GM21381 (cell line): ENCODE measurements around the gene PDZD4.

ENCODE experiments used
- ATAC-seq: cut with Tn5 transposase; IDR thresholded peaks from one replicate; pipeline ENCODE4 v1.9.1; 2021; ENCODE audit warnings: mild to moderate bottlenecking, moderate library complexity; ENCODE audit not compliant: unreplicated experiment

Gene PDZD4

DNA sequence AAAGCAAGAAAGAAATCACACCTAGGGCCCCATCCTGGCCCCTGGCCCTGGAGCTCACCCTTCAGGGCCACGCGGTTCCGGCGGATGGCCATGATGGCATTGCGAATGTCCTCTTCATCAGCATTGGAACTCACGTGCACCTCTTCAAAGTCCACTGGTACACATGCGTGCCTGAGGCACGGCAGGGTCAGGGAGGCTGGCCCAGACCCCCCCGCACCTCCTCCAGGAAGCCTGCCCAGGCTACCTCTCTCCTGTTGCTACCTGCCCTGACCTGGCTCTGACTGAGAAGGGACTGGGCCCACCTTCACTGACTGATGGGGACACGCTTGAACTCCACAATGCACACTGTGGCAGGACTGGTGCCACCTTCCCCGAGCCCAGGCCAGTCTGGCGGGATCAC is 40.7 kb downstream of the PDZD4 start:
- no peak for ATAC-seq

GRCh38 chrX:153786669-153787068 is 43.7 kb downstream of the PDZD4 start:
- no peak for ATAC-seq

DNA sequence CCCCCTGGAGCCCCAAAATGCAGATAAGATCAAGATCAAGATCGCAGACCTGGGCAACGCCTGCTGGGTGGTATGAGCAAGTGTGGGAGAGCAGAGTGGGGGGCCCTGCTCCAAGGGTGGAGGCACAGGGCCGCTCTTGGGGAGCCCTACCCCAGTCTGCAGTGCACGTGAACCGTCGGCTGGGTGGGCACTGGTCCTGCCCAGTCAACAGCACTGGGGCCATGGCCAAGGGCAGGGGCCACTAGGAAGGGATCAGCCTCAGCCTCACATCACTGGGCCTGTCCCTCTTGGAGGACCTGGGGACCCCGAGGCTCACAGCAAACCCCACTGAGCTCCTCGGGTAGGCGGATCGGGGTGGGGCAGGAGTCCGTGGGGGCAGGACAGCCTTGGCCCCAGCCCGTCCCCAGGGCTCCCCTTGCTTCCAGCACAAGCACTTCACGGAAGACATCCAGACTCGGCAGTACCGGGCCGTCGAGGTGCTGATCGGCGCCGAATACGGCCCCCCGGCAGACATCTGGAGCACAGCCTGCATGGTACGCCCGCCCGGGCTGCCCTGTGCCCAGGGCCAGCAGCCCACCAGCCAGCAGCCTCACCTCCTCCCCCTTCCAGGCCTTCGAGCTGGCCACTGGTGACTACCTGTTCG is 45.9 kb downstream of the PDZD4 start:
- no peak for ATAC-seq

GRCh38 chrX:153783378-153784013 is 46.8 kb downstream of the PDZD4 start:
- no peak for ATAC-seq

DNA sequence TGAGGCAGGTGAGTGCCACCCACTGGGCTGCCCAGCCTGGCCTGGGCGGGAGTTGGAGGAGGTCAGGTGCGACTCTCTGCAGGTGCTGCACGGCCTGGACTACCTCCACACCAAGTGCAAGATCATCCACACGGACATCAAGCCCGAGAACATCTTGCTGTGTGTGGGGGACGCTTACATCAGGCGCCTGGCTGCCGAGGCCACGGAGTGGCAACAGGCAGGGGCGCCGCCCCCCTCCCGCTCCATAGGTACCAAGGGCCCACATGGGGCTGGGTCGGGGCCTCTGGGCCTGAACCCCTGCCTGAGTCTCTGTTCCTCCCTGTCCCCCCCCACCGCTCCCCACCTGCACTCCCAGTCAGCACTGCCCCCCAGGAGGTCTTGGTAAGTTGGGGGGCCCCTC is 47.5 kb downstream of the PDZD4 start:
- no peak for ATAC-seq

- ATAC-seq, result no peak
Measured at GRCh38 chrX:153782313-153782712, 48.0 kb downstream of the PDZD4 start.

GRCh38 chrX:153781428-153782047 is 48.8 kb downstream of the PDZD4 start:
- ATAC-seq, result no peak

DNA sequence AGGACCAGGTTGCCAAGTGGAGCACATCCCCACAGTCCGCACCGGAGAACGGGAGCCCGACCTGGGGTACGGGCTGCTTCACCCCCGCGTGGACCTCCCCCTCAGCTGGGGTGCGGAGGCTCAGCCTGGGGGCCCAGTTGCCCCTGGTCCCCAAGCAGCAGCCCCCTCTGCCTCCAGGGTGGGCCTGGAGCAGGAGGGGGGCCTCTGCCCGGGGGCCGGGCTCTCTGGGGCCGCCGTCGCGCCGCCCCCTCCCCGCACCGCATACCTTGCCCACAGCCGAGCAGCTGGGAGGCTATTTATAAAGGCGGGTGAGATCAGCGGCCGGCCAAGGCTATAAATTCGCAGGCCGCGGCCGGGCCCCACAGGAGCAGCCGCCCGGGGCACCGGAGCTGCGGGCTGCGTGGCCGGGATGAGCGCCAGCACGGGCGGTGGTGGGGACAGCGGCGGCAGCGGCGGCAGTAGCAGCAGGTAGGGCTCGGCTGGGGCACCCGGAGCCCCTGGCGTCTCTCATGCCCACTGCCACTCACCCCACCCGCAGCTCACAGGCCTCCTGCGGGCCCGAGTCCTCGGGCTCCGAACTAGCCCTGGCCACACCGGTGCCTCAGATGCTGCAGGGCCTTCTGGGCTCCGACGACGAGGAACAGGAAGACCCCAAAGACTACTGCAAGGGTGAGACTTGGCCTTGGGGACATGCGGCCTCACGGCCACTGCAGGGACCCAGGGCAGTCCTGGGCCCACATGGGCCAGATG is 49.5 kb downstream of the PDZD4 start, which contains the start of gene SRPK3:
Gene SRPK3, plus strand, starts transcription at position 364 of the 750 bp plus-strand sequence. Its CDS starts 46 bp downstream, at position 410.
- ATAC-seq, result no peak

GRCh38 chrX:153779891-153780677 is 50.3 kb downstream of the PDZD4 start:
- no peak for ATAC-seq

DNA sequence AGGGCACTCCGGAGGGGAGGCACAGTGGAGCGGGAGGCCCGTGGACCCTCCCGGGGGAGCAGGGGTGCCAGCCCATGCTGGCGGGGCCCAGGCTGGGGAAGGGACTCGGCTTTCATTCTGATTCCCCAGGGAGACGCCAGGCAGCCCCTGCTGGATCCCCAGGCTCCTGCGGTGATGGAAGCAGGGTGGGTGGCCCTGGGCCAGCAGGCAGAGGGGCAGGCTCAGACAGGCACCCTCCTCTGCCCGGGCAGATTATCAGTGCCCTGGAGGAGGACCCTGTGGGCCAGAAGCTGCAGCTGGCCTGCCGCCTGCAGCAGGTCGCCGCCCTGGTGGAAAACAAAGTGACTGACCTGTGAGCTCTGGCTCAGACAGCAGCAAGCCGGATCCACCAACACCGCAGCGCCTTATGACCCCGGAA is 51.7 kb downstream of the PDZD4 start:
- ATAC-seq, result no peak

DNA sequence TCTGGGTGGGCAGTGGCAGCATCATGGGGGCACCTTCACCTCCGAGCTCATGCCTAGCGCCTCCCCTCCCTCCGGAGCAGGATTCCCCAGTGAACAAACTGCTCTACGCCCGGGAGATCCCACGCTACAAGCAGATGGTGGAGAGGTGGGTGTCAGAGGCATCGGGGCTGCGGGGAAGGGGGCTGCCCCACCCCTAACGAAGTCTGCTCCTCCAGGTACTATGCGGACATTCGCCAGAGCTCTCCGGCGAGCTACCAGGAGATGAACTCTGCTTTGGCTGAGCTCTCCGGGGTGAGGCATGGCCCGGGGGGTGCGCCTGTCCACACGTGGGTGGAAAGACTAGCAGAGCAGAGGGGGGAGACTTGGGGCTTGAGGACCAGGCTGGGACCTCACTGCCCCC is 52.2 kb downstream of the PDZD4 start:
- no peak for ATAC-seq

DNA sequence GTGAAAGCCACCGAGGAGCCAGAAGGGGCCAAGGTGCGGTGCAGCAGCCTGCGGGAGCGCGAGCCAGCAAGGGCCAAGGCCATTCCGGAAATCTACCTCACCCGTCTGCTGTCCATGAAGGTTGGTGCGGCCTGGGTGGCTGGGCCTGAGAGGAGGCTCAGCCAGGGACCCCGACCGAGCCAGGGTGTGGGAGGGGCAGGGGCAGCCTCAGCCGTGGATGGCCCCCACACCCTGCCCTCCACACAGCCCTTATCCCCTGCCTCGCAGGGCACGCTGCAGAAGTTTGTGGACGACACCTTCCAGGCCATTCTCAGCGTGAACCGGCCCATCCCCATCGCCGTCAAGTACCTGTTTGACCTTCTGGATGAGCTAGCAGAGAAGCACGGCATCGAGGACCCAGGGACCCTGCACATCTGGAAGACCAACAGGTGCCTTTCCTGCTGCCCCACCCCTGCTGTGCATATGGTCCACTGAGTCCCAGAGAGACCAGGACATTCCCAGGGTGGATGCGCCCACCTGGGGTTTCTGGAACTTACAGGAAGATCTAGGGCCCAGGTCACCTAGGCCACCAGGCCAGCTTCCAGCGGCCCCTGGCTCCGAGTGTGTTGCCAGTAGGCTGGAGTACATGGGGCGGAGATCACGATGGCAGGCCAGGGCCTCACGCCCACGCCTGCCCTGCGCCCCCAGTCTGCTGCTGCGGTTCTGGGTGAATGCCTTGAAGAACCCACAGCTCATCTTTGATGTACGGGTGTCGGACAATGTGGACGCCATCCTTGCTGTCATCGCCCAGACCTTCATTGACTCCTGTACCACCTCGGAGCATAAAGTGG is 52.9 kb downstream of the PDZD4 start:
- no peak for ATAC-seq

DNA sequence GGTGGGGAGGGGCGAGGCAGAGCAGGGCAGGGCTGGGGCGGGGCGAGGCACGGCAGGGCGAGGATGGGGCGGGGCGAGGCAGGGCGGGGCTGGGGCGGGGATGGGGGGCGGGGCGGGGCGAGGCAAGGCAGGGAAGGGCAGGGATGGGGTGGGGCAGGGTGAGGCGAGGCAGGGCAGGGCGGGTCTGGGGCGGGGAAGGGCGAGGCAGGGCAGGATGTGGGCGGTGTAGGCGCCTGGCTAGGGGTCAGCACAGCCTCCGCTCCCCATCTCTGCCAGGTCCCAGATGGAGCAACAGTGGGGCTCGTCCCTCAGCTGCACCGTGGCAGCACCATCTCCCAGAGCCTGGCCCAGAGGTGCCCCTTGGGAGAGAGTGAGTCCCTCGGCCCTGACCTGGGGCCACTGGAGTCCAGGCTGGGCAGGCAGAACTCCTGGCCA is 53.7 kb downstream of the PDZD4 start:
- ATAC-seq, result no peak

- ATAC-seq, result no peak
Measured at GRCh38 chrX:153776120-153776599, 54.2 kb downstream of the PDZD4 start.

GRCh38 chrX:153775293-153776119 is 54.8 kb downstream of the PDZD4 start:
- ATAC-seq, result no peak

- ATAC-seq, result no peak
Measured at GRCh38 chrX:153774576-153775292, 55.6 kb downstream of the PDZD4 start.

DNA sequence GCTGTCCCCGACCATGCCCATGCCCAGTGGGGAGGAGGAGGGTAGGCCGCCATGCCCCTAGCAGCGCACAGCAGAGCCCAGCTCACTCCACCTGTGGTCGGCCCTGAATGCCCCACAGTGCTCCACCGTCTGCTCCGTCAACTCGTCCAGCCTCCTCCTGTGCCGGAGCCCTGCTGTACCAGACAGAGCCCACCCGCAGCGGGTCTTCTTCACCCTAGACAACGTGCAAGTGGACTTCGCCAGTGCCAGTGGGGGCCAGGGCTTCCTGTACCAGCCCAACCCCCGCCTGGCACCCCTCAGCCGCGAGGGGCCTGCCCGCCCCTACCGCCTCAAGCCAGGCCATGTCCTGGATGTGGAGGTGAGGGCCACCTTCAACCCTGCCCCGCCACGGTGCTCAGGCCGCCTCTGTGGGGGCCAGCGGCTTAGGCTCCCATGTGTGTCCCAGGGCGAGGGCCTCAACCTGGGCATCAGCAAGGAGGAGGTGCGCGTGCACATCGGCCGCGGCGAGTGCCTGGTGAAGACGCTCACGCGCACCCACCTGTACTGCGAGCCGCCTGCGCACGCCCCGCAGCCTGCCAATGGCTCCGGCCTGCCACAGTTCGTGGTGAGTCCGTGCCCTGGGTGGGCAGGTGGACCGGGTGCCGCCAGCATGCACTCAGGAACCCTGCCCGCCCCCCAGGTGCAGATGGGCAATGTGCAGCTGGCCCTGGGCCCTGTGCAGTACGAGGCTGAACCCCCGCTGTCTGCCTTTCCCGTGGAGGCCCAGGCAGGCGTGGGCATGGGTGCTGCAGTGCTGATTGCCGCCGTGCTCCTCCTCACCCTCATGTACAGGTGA is 56.4 kb downstream of the PDZD4 start:
- ATAC-seq, result no peak
